Jurkat, Clone E6-1 (cell line): ENCODE results near the gene ARF3.

Experiments used
- DNase-seq: peaks from one replicate; pipeline ENCODE4 v3.0.0-alpha.2; 2011; ENCODE audit warnings: low read depth, low spot score
- H3K4me3 ChIP-seq: 2 replicates; pipeline ENCODE4 v1.5.1; 2011; ENCODE audit warnings: mild to moderate bottlenecking, low read length, control low read depth, moderate library complexity

The ARF3 gene

GRCh38 chr12:48985475-48985897 lies 28.2 kb upstream of the ARF3 start:
- DNase-seq = no peak
- H3K4me3 ChIP-seq = no peak overlapping the region

GRCh38 chr12:48982397-48983080 lies 25.3 kb upstream of the ARF3 start:
- no peak for DNase-seq
- no peak overlapping the region for H3K4me3 ChIP-seq

GRCh38 chr12:48981757-48982157 lies 24.5 kb upstream of the ARF3 start:
- peak overlapping the region; percentile 41 for H3K4me3 ChIP-seq

GRCh38 chr12:48980953-48981756 lies 23.9 kb upstream of the ARF3 start:
- peak overlapping the region; percentile 41 for H3K4me3 ChIP-seq
- peak; percentile 60 for DNase-seq

More at GRCh38 chr12:48981757-48982157, 24.5 kb upstream of the ARF3 start:
- no peak for DNase-seq

GRCh38 chr12:48980389-48980952 lies 23.2 kb upstream of the ARF3 start:
- H3K4me3 ChIP-seq = peak overlapping the region; percentile 41
- peak; percentile 22 for DNase-seq

- no peak for DNase-seq
- peak overlapping the region; percentile 28 for H3K4me3 ChIP-seq
These were observed 22.5 kb upstream of the ARF3 start for GRCh38 chr12:48979602-48980388.

GRCh38 chr12:48978741-48979601 lies 21.7 kb upstream of the ARF3 start:
- peak overlapping the region; percentile 28 for H3K4me3 ChIP-seq
- no peak for DNase-seq

- DNase-seq = no peak
These were observed 21.0 kb upstream of the ARF3 start, which contains the start of gene WNT1 for GRCh38 chr12:48978291-48978740. WNT1 (plus strand) TSS chr12:48978322; CDS start chr12:48978651, 329 bp downstream.

GRCh38 chr12:48977290-48978281 lies 20.3 kb upstream of the ARF3 start:
- peak; percentile 29 for DNase-seq
- no peak overlapping the region for H3K4me3 ChIP-seq

More at GRCh38 chr12:48978291-48978740, 21.0 kb upstream of the ARF3 start, which contains the start of gene WNT1:
- no peak within 1 kb of the TSS; the same call in 1 of the 2 replicates for H3K4me3 ChIP-seq

GRCh38 chr12:48973941-48974673 lies 16.8 kb upstream of the ARF3 start:
- no peak overlapping the region for H3K4me3 ChIP-seq
- DNase-seq = no peak

GRCh38 chr12:48973531-48973930 lies 16.2 kb upstream of the ARF3 start:
- DNase-seq = no peak
- no peak overlapping the region for H3K4me3 ChIP-seq

- DNase-seq = no peak
- no peak overlapping the region for H3K4me3 ChIP-seq
These were observed 15.7 kb upstream of the ARF3 start for GRCh38 chr12:48972952-48973483.

- H3K4me3 ChIP-seq = no peak overlapping the region
- no peak for DNase-seq
These were observed 15.1 kb upstream of the ARF3 start for GRCh38 chr12:48972213-48972951.

- no peak for DNase-seq
- peak overlapping the region; percentile 39 for H3K4me3 ChIP-seq
These were observed 13.5 kb upstream of the ARF3 start for GRCh38 chr12:48970702-48971334.
